Mesothelial cell of epicardium (in vitro differentiated cells): ENCODE results near the gene ADSL. TPM values are rescaled to one million over a fixed set of nuclear protein-coding genes. Genes with fewer than 3 reads are reported as not detected.

Experiments
- DNase-seq, 2 experiments: peaks; one replicate each; pipeline ENCODE4 v3.0.0; 2021; ENCODE audit warnings: low spot score in 2 of 2; ENCODE audit not compliant: unreplicated experiment in 2 of 2
- H3K27ac Mint-ChIP-seq: 2 replicates; pipeline ENCODE4 v1.8.0; 2021; ENCODE audit warnings: mixed read lengths
- H3K27me3 Mint-ChIP-seq: 2 replicates; pipeline ENCODE4 v1.8.0; 2021; ENCODE audit warnings: low read depth, mixed read lengths
- H3K36me3 Mint-ChIP-seq: 2 replicates; pipeline ENCODE4 v1.8.0; 2021; ENCODE audit warnings: mixed read lengths
- H3K4me1 Mint-ChIP-seq: 2 replicates; pipeline ENCODE4 v1.8.0; 2021; ENCODE audit warnings: mixed read lengths
- H3K4me3 Mint-ChIP-seq: 2 replicates; pipeline ENCODE4 v1.8.0; 2021; ENCODE audit warnings: mild to moderate bottlenecking, moderate library complexity, mixed read lengths
- H3K9me3 Mint-ChIP-seq: 2 replicates; pipeline ENCODE4 v1.8.0; 2021; ENCODE audit warnings: mixed read lengths
- CTCF ChIP-seq: fragments of 200-600 bp; sonication (generic); IDR thresholded peaks from one replicate; pipeline ENCODE4 v1.5.0; 2021; ENCODE audit warnings: antibody characterized with exemption; ENCODE audit not compliant: unreplicated experiment
- total RNA-seq: library from RNA; stranded (reverse); gene quantifications from 3 replicates; pipeline ENCODE4 v1.2.1, GENCODE V29; 2021

ADSL gene
- total RNA-seq, 1 donor from 2014 or later, result 73.4 TPM

- no peaks in the 10 kb centered on the region for H3K9me3 Mint-ChIP-seq
- H3K4me3 Mint-ChIP-seq, result no peak overlapping the region
- H3K4me1 Mint-ChIP-seq, result no peaks in the 10 kb centered on the region
- no peak overlapping the region for H3K27ac Mint-ChIP-seq
- peaks cover 35% of the 10 kb centered on the region for H3K36me3 Mint-ChIP-seq
- no peak for TF ChIP-seq CTCF
- H3K27me3 Mint-ChIP-seq, result no peaks in the 10 kb centered on the region
- DNase-seq, result no peak
These were observed 60.0 kb downstream of the ADSL start for GRCh38 chr22:40406063-40406890.

GRCh38 chr22:40407021-40407761 is 60.9 kb downstream of the ADSL start:
- Mint-ChIP-seq H3K27me3 (no peaks in the 10 kb centered on the region), H3K9me3 (no peaks in the 10 kb centered on the region), H3K27ac (peak overlapping the region; percentile 50), H3K36me3 (peaks cover 32% of the 10 kb centered on the region), H3K4me3 (no peak overlapping the region), H3K4me1 (no peaks in the 10 kb centered on the region)
- no peak for TF ChIP-seq CTCF
- DNase-seq, result no peak

- no peak overlapping the region for H3K4me3 Mint-ChIP-seq
- no peaks in the 10 kb centered on the region for H3K27me3 Mint-ChIP-seq
- H3K36me3 Mint-ChIP-seq, result peaks cover 30% of the 10 kb centered on the region
- no peak overlapping the region for H3K27ac Mint-ChIP-seq
- DNase-seq, result no peak
- H3K4me1 Mint-ChIP-seq, result no peaks in the 10 kb centered on the region
- no peak for TF ChIP-seq CTCF
- no peaks in the 10 kb centered on the region for H3K9me3 Mint-ChIP-seq
These were observed 61.8 kb downstream of the ADSL start for GRCh38 chr22:40407831-40408717.

- H3K4me3 Mint-ChIP-seq, result no peak overlapping the region
- no peaks in the 10 kb centered on the region for H3K4me1 Mint-ChIP-seq
- no peaks in the 10 kb centered on the region for H3K27me3 Mint-ChIP-seq
- peaks cover 23% of the 10 kb centered on the region for H3K36me3 Mint-ChIP-seq
- no peak for TF ChIP-seq CTCF
- H3K27ac Mint-ChIP-seq, result no peak overlapping the region
- DNase-seq, result no peak
- no peaks in the 10 kb centered on the region for H3K9me3 Mint-ChIP-seq
These were observed 62.7 kb downstream of the ADSL start for GRCh38 chr22:40408718-40409612.

GRCh38 chr22:40409613-40410113 is 63.4 kb downstream of the ADSL start:
- Mint-ChIP-seq H3K36me3 (peaks cover 19% of the 10 kb centered on the region), H3K4me3 (no peak overlapping the region)

More at GRCh38 chr22:40409613-40410113, 63.4 kb downstream of the ADSL start:
- Mint-ChIP-seq H3K27ac (no peak overlapping the region), H3K9me3 (no peaks in the 10 kb centered on the region), H3K27me3 (no peaks in the 10 kb centered on the region), H3K4me1 (no peaks in the 10 kb centered on the region)
- TF ChIP-seq CTCF, result no peak
- DNase-seq, result no peak
